ENCODE data around the gene SAMD5.

The SAMD5 gene

GRCh38 chr6:147508042-147508865 is at the start of gene SAMD5:
TSS of gene SAMD5 (plus strand) at chr6:147508690. CDS start at chr6:147508929, 239 bp downstream.
- peak within 1 kb of the TSS in 10 of 11 experiments; percentile 17 to 57 (median 48); a peak in 18 of 22 replicates for H3K9ac ChIP-seq

GRCh38 chr6:147459780-147460179 is 48.7 kb upstream of the SAMD5 start:
- H3K27me3 ChIP-seq, result no peaks in the 10 kb centered on the region
- no peak for TF ChIP-seq Cebpa-rat (IDR thresholded peaks at IDR 0.05)
- H3K36me3 ChIP-seq, result no peaks in the 10 kb centered on the region
- H3K4me1 ChIP-seq, result no peaks in the 10 kb centered on the region
- H3K9me3 ChIP-seq (replicated peaks in 1 of 11), result peaks cover 0 to 9% (median 0%) of the 10 kb centered on the region in 11 experiments; a peak in 2 of 22 replicates
- no peaks in the 10 kb centered on the region for H4K20me1 ChIP-seq
- H3K9ac ChIP-seq, result no peak overlapping the region
- no peak overlapping the region for H3K4me3 ChIP-seq
- H3K27ac ChIP-seq, result no peak overlapping the region
- H3K4me2 ChIP-seq, result no peak overlapping the region

More at GRCh38 chr6:147508042-147508865, at the start of gene SAMD5:
- Histone ChIP-seq H3K9me3 (replicated peaks in 1 of 11) (no peaks in the 10 kb centered on the region), H3K4me2 (peak within 1 kb of the TSS; percentile 83 to 99 (median 98)), H3K36me3 (no peaks in the 10 kb centered on the region), H3K27me3 (peaks cover 54 to 77% (median 68%) of the 10 kb centered on the region in 11 experiments), H4K20me1 (peaks cover 0 to 37% (median 18%) of the 10 kb centered on the region in 11 experiments; a peak in 15 of 22 replicates), H3K27ac (no peak within 1 kb of the TSS), H3K4me1 (peaks cover 16 to 25% (median 23%) of the 10 kb centered on the region in 10 experiments), H3K4me3 (peak within 1 kb of the TSS; percentile 57 to 75 (median 63))
- no peak for TF ChIP-seq Cebpa-rat (IDR thresholded peaks at IDR 0.05)

- no peak for TF ChIP-seq Cebpa-rat (IDR thresholded peaks at IDR 0.05)
- Histone ChIP-seq H3K36me3 (no peaks in the 10 kb centered on the region), H4K20me1 (no peaks in the 10 kb centered on the region), H3K4me1 (no peaks in the 10 kb centered on the region), H3K27ac (no peak overlapping the region), H3K9ac (no peak overlapping the region), H3K4me3 (no peak overlapping the region), H3K27me3 (no peaks in the 10 kb centered on the region), H3K4me2 (no peak overlapping the region), H3K9me3 (replicated peaks in 1 of 11) (peaks cover 0 to 9% (median 0%) of the 10 kb centered on the region in 11 experiments; a peak in 2 of 22 replicates)
Observed at GRCh38 chr6:147463651-147464050, 44.8 kb upstream of the SAMD5 start.

GRCh38 chr6:147467428-147467827 is 41.1 kb upstream of the SAMD5 start:
- no peak overlapping the region for H3K4me2 ChIP-seq
- no peaks in the 10 kb centered on the region for H3K4me1 ChIP-seq
- no peaks in the 10 kb centered on the region for H3K27me3 ChIP-seq
- no peaks in the 10 kb centered on the region for H3K36me3 ChIP-seq
- no peak overlapping the region for H3K4me3 ChIP-seq
- peaks cover 0 to 5% (median 2%) of the 10 kb centered on the region in 11 experiments; a peak in 3 of 22 replicates for H3K9me3 ChIP-seq (replicated peaks in 1 of 11)
- H4K20me1 ChIP-seq, result no peaks in the 10 kb centered on the region
- H3K9ac ChIP-seq, result no peak overlapping the region
- H3K27ac ChIP-seq, result no peak overlapping the region
- TF ChIP-seq Cebpa-rat (IDR thresholded peaks at IDR 0.05), result no peak

- H3K4me1 ChIP-seq, result no peaks in the 10 kb centered on the region
- no peak for TF ChIP-seq Cebpa-rat (IDR thresholded peaks at IDR 0.05)
- H3K27ac ChIP-seq, result no peak overlapping the region
- no peaks in the 10 kb centered on the region for H3K36me3 ChIP-seq
- no peak overlapping the region for H3K4me3 ChIP-seq
- peaks cover 0 to 10% (median 6%) of the 10 kb centered on the region in 11 experiments; a peak in 14 of 22 replicates for H3K9me3 ChIP-seq (replicated peaks in 1 of 11)
- no peaks in the 10 kb centered on the region for H3K27me3 ChIP-seq
- no peaks in the 10 kb centered on the region for H4K20me1 ChIP-seq
- H3K9ac ChIP-seq, result no peak overlapping the region
- H3K4me2 ChIP-seq, result no peak overlapping the region
Observed at GRCh38 chr6:147467886-147468285, 40.6 kb upstream of the SAMD5 start.

- TF ChIP-seq Cebpa-rat (IDR thresholded peaks at IDR 0.05), result no peak
- Histone ChIP-seq H3K4me1 (no peaks in the 10 kb centered on the region), H4K20me1 (no peaks in the 10 kb centered on the region), H3K36me3 (no peaks in the 10 kb centered on the region), H3K4me3 (no peak overlapping the region), H3K9ac (no peak overlapping the region), H3K27me3 (no peaks in the 10 kb centered on the region), H3K27ac (no peak overlapping the region), H3K4me2 (no peak overlapping the region), H3K9me3 (replicated peaks in 1 of 11) (peaks cover 6 to 15% (median 14%) of the 10 kb centered on the region in 11 experiments; a peak in 20 of 22 replicates)
Observed at GRCh38 chr6:147468634-147469033, 39.9 kb upstream of the SAMD5 start.

GRCh38 chr6:147479857-147480256 is 28.6 kb upstream of the SAMD5 start:
- H3K36me3 ChIP-seq, result no peaks in the 10 kb centered on the region

GRCh38 chr6:147486683-147487082 is 21.8 kb upstream of the SAMD5 start:
- H3K4me2 ChIP-seq, result peak overlapping the region in 6 of 11 experiments; percentile 35 to 83 (median 48); a peak in 9 of 22 replicates
- peaks cover 0 to 21% (median 7%) of the 10 kb centered on the region in 10 experiments; a peak in 11 of 20 replicates for H3K4me1 ChIP-seq
- peaks cover 0 to 3% (median 0%) of the 10 kb centered on the region in 11 experiments; a peak in 3 of 22 replicates for H3K9me3 ChIP-seq (replicated peaks in 1 of 11)
- H3K27me3 ChIP-seq, result no peaks in the 10 kb centered on the region
- H3K4me3 ChIP-seq, result no peak overlapping the region
- H3K27ac ChIP-seq, result peak overlapping the region in 1 of 11 experiments; percentile 12; a peak in 1 of 22 replicates
- TF ChIP-seq Cebpa-rat (IDR thresholded peaks at IDR 0.05), result no peak
- no peaks in the 10 kb centered on the region for H4K20me1 ChIP-seq
- no peaks in the 10 kb centered on the region for H3K36me3 ChIP-seq
- no peak overlapping the region for H3K9ac ChIP-seq

More at GRCh38 chr6:147479857-147480256, 28.6 kb upstream of the SAMD5 start:
- H3K9me3 ChIP-seq (replicated peaks in 1 of 11), result peaks cover 0 to 8% (median 0%) of the 10 kb centered on the region in 11 experiments; a peak in 3 of 22 replicates
- no peak overlapping the region for H3K4me2 ChIP-seq
- H3K27me3 ChIP-seq, result no peaks in the 10 kb centered on the region
- no peaks in the 10 kb centered on the region for H4K20me1 ChIP-seq
- H3K27ac ChIP-seq, result no peak overlapping the region
- no peak for TF ChIP-seq Cebpa-rat (IDR thresholded peaks at IDR 0.05)
- H3K9ac ChIP-seq, result no peak overlapping the region
- H3K4me3 ChIP-seq, result no peak overlapping the region
- H3K4me1 ChIP-seq, result peaks cover 0 to 8% (median 5%) of the 10 kb centered on the region in 10 experiments; a peak in 7 of 20 replicates

- Histone ChIP-seq H3K9me3 (replicated peaks in 1 of 11) (peaks cover 9 to 18% (median 12%) of the 10 kb centered on the region in 11 experiments), H3K36me3 (no peaks in the 10 kb centered on the region), H3K27me3 (no peaks in the 10 kb centered on the region), H3K4me2 (no peak overlapping the region), H3K9ac (no peak overlapping the region), H4K20me1 (no peaks in the 10 kb centered on the region), H3K27ac (no peak overlapping the region), H3K4me3 (no peak overlapping the region), H3K4me1 (no peaks in the 10 kb centered on the region)
- TF ChIP-seq Cebpa-rat (IDR thresholded peaks at IDR 0.05), result no peak
Observed at GRCh38 chr6:147497472-147497871, 11.0 kb upstream of the SAMD5 start.

Measured in BLaER1 treated with 17β-estradiol and CSF1 and Interleukin-3, amounts not matched to agents 10 nM and 100 nM (cell line).